ENCODE results near the gene SH3BP1.

DNA sequence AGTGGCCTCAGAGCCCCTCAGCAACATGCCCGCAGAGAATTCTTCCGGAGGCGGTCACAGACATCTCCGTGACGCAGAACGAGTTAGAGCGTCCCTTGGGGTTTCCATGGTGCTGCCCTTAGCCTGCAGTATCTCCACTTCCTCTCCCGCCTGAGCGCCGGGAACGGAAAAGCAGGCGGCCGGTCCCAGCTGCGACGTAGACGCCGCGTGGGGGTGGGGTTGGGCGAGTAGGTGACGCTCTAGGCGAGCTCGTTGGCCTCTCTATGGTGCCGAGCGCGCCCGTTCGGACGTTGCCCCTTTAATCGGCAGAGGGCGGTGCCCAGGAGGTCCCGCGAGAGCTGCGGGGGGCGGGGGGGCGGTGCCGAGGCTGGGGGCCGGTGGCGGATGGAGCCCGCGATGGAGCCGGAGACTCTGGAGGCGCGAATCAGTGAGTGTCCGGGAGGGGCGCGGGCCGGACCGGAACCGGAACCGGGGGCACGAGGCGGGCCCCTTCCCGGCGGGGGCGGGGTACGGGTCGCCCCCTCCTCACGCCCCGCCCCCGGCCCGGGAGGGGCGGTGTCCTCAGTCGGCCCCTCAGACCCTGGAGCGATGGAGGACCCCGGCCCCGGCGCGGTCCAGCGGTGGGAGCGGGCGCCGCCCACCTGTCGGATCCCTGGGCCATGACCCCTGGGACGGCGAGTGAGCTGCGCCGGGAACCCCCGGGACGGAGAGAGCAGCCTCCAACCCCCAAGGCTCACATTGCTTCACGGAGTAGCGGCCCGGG is 30.8 kb upstream of the SH3BP1 start, which contains the start of gene GGA1:
- no peak for TF ChIP-seq CTCF (IDR thresholded peaks at IDR 0.05)
- TF ChIP-seq POLR2A (IDR thresholded peaks at IDR 0.05) = peak in 2 of 4 donors; percentile 40 to 54

Measured in esophagus squamous epithelium (tissue), 4 donors.